ENCODE results near the gene PRMT2. TPM values are rescaled to one million over a fixed set of nuclear protein-coding genes. Genes with fewer than 3 reads are reported as not detected.
"Not testable (repeated sequence)": the region's sequence is repeated elsewhere in the genome, so short reads cannot be mapped to it uniquely, and the experiment has no call there.

PRMT2 gene
- total RNA-seq, 1 donor from 2014 or later = 49.8 TPM

DNA sequence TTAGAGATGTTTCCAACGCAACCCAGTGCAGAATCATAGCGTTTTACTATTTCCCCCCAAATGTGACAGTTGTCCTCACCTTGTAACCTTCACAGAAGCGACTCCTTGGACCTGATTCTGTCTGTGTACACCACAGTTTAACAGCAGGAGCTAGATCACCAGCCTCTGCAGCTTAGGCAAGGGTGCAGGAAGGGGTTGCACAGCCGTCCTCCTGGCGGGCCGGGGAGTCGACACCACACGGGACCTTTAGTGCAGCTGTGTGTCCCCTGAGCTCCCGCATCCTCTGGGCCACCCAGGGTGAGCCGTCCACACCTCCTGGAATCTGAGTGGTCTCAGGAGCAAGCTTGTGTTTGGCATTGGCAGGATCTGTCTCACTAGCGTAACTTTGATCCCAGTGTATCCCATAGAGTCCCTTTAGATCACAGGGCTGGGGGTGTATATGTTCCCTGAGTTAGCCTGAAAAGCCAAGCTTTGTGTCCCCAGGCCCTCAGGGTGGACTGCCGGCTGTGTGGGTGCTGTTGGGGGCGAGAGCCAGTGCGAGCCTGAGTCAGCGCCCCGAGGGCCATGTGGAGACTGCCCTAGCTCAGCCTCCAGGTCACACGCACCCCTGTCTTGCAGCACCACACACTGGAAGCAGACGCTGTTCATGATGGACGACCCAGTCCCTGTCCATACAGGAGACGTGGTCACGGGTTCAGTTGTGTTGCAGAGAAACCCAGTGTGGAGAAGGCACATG is 27.5 kb downstream of the PRMT2 start:
- ATAC-seq (ENCODE audit: poor library complexity) (no peak), DNase-seq (peak; percentile 45)
- intact Hi-C loops (cut with DNase I) = no loop called here

DNA sequence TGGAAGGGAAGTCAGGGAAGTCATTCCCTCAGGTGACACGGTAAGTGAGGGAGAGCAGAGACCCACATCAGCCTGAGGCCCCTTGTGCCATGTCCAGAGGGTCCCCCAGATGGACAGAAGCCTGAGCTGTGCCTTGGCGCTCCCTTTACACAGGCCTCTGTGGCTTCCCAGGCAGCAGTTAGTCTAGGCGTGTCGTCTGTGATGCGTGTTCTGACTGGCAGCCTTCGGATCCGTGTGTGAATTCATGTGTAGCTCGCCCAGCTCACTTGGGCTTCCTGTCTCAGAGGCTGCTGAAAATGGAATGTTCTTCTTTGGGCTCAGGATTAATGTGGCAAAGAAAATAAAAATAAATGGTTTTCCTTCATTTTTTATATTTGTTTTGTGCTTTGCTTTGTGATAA is 28.3 kb downstream of the PRMT2 start:
- no peak for DNase-seq
- intact Hi-C loops (cut with DNase I) = no loop called here
- ATAC-seq (ENCODE audit: poor library complexity) = no peak

DNA sequence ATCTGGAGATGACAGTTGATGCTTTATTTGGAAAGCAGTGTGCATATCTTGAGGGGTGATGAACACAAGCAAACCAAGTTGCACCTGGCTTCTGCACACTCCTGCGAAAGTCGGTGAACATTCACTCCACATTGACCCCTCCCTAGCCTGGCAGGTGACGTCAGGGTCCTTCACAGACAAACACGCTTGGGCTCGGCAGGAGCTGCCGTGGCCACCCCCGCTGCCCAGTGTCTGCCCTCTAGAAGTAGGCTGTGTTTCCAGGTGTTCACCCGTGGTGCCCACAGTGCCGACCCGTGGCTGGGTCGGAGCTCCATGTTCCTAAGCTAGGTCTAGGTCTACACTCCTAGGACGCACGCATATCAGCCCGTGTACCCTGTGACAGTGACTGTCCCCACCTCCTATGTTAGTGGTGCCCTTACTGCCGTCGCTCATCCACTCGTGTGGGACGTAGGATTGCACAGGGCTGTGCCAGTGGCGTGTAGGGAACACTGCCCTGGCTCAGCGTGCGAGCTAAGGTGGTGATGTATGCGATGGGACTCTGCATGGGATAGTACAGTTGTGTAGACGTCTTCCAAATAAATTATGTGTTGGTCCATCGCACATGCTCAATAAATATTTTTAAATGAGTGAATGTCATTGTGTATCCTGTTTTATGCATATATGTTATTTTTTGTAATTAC is 29.0 kb downstream of the PRMT2 start:
- ATAC-seq (ENCODE audit: poor library complexity) (no peak), DNase-seq (peak; percentile 39)
- intact Hi-C loops (cut with DNase I) = no loop called here

DNA sequence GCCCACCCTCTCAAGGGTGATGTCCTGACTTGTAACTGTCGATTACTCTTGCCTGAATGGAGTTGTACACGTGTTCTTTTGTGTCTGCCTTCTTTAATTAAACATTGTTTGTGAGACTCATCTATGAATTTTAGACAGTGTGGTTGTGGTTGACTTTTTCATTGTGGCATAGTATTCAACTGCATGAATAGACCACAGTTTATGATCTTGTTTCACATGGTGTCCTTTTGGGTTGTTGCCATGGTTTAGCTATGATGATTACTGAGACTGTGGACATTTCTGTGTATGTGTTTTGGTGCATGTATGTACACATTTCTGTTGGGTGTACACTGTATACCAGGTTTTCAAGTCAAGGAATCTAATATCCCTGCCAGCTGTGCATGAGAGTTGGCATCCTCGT is 30.1 kb downstream of the PRMT2 start:
- DNase-seq (no peak), ATAC-seq (ENCODE audit: poor library complexity) (no peak)
- intact Hi-C loops (cut with DNase I) = no loop called here

DNA sequence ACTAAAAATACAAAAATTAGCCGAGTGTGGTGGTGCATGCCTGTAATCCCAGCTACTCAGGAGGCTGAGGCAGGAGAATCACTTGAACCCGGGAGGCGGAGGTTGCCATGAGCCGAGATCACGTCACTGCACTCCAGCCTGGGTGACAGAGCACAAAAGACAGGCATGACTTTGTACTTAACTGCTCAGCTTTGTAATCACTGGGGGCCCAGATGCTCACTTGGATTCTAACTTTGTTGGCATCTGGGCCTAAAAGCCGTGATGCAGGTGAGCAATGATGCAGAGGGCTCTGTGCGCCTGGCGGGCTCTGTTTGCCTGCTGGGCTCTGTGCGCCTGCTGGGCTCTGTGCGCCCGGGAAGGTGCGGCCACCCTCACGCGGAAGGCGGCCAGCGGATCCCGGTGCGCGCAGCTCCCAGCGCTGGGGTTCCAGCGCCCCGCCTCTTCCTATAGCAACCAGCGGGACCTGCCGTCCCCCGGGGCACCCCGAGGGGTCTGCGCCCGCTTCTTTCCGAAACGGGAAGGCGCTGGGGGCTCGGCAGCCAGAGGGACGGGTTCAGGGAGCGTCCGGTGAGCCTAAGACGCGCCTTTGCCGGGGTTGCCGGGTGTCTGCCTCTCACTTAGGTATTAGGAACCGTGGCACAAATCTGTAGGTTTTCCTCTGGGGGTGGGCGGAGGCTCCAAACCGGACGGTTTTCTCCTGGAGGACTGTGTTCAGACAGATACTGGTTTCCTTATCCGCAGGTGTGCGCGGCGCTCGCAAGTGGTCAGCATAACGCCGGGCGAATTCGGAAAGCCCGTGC is 31.7 kb downstream of the PRMT2 start:
- DNase-seq (no peak), ATAC-seq (ENCODE audit: poor library complexity) (peak; percentile 30)
- intact Hi-C loops (cut with DNase I) = no loop called here

DNA sequence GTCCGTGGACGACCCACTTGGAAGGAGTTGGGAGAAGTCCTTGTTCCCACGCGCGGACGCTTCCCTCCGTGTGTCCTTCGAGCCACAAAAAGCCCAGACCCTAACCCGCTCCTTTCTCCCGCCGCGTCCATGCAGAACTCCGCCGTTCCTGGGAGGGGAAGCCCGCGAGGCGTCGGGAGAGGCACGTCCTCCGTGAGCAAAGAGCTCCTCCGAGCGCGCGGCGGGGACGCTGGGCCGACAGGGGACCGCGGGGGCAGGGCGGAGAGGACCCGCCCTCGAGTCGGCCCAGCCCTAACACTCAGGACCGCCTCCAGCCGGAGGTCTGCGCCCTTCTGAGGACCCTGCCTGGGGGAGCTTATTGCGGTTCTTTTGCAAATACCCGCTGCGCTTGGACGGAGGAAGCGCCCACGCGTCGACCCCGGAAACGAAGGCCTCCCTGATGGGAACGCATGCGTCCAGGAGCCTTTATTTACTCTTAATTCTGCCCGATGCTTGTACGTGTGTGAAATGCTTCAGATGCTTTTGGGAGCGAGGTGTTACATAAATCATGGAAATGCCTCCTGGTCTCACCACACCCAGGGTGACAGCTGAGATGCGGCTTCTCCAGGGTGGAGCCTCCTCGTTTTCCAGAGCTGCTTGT is 32.4 kb downstream of the PRMT2 start:
- ATAC-seq (ENCODE audit: poor library complexity) (peak; percentile 59), DNase-seq (peak; percentile 39)
- intact Hi-C loops (cut with DNase I) = no loop called here

DNA sequence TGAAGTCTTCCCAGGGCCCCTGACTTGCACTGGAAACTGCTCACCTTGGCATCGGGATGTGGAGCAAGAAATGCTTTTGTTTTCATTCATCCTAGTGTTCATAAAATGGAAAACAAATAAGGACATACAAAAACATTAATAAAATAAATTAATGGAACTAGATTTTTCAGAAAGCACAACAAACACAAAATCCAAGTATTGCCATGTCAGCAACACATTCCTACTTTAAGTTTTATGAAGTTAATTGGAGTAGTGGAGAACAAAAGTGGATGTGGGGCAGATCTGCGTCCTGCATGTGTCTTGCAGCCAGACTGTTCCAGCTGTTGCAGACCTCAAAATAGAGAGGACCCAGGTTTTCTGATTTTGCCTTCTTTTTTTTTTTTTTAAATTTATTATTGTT is 32.9 kb downstream of the PRMT2 start:
- intact Hi-C loops (cut with DNase I) = no loop called here
- no peak for DNase-seq
- no peak for ATAC-seq (ENCODE audit: poor library complexity)

DNA sequence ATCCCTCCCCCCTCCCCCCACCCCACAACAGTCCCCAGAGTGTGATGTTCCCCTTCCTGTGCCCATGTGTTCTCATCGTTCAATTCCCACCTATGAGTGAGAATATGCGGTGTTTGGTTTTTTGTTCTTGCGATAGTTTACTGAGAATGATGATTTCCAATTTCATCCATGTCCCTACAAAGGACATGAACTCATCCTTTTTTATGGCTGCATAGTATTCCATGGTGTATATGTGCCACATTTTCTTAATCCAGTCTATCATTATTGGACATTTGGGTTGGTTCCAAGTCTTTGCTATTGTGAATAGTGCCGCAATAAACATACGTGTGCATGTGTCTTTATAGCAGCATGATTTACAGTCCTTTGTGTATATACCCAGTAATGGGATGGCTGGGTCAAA is 33.4 kb downstream of the PRMT2 start:
- ATAC-seq (ENCODE audit: poor library complexity); intact Hi-C loops (cut with DNase I); DNase-seq: not testable (repeated sequence)

DNA sequence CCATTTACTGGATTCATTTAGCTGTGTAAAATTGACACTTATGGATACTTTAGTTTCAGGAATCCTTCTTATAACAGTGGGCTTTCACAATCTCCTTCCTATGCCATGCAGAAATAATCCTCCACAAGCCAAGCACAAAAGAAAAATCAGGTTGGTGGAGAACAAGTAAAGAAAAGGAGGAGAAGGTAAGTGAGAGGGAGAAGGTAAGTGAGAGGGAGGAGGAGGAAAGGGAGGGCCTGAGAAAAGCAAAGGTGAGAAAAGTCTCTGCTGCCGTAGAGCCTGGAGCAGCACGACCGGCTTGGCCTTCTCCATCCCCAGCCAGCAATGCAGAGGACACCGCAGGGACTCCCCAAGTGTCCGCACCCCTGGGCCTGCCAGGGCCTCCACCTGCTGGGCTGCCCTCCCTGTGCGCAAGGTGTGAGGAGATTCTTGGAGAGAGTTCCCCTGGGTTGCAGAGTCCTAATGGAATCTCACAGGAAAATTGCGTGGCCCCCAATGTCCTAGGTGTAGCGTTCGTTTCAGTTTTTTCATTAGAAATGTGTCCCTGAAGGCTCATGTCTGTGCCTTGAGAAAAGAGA is 39.0 kb downstream of the PRMT2 start:
- ATAC-seq (ENCODE audit: poor library complexity) = no peak
- DNase-seq = no peak
- intact Hi-C loops (cut with DNase I) = no loop called here

DNA sequence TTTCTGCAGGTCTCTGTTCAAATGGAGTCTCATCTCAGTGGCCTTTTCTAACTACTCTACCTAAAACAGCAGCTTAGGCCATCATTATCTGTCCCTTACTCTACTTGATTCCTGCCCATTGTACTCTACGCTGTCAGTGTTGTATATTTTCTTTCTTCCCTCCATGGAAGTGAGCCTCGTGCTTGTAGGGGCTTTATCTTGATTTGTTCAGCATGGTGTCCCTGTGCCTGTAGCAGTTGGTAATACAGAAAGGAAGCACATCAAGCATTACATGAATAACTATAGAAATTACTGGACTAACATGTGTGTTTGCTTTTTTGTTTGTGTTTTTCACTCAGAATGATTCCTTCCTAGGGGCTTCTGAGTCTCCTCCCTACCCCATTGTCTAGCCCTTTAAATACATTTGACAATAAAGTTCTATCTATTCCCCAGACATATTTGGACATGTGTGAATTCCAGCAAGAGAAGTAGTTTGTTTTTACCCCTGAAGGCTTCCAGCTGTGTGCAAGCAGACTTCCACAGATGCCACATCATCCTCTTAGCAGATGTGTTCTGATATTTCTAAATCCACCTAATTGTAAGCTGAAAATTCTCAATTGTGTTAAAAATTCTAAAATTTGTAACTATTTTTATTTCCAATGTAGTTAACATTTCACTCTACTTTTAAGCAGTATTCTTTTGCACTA is 40.3 kb downstream of the PRMT2 start:
- DNase-seq (no peak), ATAC-seq (ENCODE audit: poor library complexity) (no peak)
- intact Hi-C loops (cut with DNase I) = no loop called here

DNA sequence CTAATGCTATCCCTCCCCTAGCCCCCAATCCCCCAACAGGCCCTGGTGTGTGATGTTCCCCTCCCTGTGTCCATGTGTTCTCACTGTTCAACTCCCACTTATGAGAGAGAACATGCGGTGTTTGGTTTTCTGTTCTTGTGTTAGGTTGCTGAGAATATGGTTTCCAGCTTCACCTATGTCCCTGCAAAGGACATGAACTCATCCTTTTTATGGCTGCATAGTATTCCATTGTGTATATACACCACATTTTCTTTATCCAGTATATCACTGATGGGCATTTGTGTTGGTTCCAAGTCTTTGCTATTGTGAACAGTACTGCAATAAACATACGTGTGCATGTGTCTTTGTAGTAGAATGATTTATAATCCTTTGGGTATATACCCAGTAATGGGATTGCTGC is 41.1 kb downstream of the PRMT2 start:
- DNase-seq; ATAC-seq (ENCODE audit: poor library complexity); intact Hi-C loops (cut with DNase I): not testable (repeated sequence)

DNA sequence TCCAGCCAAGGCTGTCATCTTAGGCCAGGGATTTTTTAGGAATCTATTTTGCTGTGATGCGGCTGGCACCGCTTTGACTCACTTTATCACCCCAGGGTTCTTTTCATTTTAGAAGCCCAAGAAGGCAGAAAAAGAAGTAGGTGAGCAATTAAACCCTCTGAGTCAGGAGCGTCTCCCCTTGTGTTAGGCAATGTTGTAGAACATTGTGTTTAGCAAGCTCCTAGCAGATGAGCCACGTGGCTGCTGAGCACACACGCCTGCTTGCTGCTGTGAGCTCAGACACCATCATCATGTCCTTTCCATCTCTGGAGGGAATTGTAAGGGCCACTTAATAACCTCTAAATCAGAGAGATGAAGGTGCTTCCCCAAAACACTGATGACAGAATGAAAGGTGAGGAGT is 46.1 kb downstream of the PRMT2 start:
- DNase-seq; intact Hi-C loops (cut with DNase I); ATAC-seq (ENCODE audit: poor library complexity): not testable (repeated sequence)

DNA sequence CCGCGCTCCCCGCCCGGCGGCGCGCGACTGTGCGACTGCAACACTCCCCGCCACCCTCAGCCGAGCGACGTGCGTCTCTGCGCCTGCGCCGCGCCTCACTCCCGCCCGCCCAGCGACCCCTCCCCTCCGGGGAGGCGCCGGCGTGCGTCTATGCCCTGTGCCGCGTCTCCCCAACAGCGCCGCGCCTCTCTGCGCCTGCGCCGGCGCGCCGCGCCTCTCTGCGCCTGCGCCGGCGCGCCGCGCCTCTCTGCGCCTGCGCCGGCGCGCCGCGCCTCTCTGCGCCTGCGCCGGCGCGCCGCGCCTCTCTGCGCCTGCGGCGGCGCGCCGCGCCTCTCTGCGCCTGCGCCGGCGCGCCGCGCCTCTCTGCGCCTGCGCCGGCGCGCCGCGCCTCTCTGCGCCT is 63.2 kb downstream of the PRMT2 start:
- DNase-seq; ATAC-seq (ENCODE audit: poor library complexity); intact Hi-C loops (cut with DNase I): not testable (repeated sequence)

DNA sequence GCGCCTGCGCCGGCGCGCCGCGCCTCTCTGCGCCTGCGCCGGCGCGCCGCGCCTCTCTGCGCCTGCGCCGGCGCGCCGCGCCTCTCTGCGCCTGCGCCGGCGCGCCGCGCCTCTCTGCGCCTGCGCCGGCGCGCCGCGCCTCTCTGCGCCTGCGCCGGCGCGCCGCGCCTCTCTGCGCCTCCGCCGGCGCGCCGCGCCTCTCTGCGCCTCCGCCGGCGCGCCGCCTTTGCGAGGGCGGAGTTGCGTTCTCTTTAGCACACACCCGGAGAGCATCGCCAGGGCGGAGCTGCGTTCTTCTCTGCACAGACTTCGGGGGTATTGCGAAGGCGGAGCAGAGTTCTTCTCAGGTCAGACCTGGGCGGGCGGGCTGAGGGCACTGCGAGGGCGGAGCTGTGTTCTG is 63.6 kb downstream of the PRMT2 start:
- ATAC-seq (ENCODE audit: poor library complexity); intact Hi-C loops (cut with DNase I): not testable (repeated sequence)
- peak; percentile 57 for DNase-seq
